Endodermal cell (in vitro differentiated cells): Measurements from ENCODE around the gene TBL1X. TPM values are rescaled to one million over a fixed set of nuclear protein-coding genes. Genes with fewer than 3 reads are reported as not detected.

ENCODE experiments used
- DNase-seq: peaks from one replicate; pipeline ENCODE4 v3.0.0-alpha.2; 2017
- H3K27ac ChIP-seq: 2 replicates; pipeline ENCODE4 v1.5.1; 2013; ENCODE audit warnings: mild to moderate bottlenecking, low read depth, low read length, moderate library complexity
- H3K27me3 ChIP-seq: 2 replicates; pipeline ENCODE4 v1.6.1; 2013; ENCODE audit warnings: mild to moderate bottlenecking, low read length, moderate library complexity; ENCODE audit not compliant: insufficient read depth, control insufficient read depth, poor library complexity, severe bottlenecking
- H3K36me3 ChIP-seq: 2 replicates; pipeline ENCODE4 v1.7.0; 2013; ENCODE audit warnings: mild to moderate bottlenecking, low read length, moderate library complexity; ENCODE audit not compliant: control insufficient read depth, insufficient read depth
- H3K4me1 ChIP-seq: one replicate; pipeline ENCODE4 v1.7.0; 2013; ENCODE audit warnings: low read length; ENCODE audit not compliant: control insufficient read depth, insufficient read depth
- H3K4me3 ChIP-seq: 2 replicates; pipeline ENCODE4 v1.5.1; 2013; ENCODE audit warnings: mild to moderate bottlenecking, low read length, moderate library complexity
- H3K9ac ChIP-seq: 2 replicates; pipeline ENCODE4 v1.6.1; 2013; ENCODE audit warnings: mild to moderate bottlenecking, low read length, moderate library complexity; ENCODE audit not compliant: poor library complexity, severe bottlenecking; ENCODE audit errors: extremely low read depth
- H3K9me3 ChIP-seq: 2 replicates; pipeline ENCODE4 v1.6.1; 2013; ENCODE audit warnings: mild to moderate bottlenecking, low read length, moderate library complexity; ENCODE audit not compliant: control insufficient read depth
- H3K27ac Mint-ChIP-seq: 2 replicates; pipeline ENCODE4 v1.8.0; 2020; ENCODE audit warnings: mixed read lengths
- H3K27me3 Mint-ChIP-seq: 2 replicates; pipeline ENCODE4 v1.8.0; 2021; ENCODE audit warnings: mild to moderate bottlenecking, mixed read lengths; ENCODE audit not compliant: insufficient read depth
- H3K36me3 Mint-ChIP-seq: 2 replicates; pipeline ENCODE4 v1.8.0; 2020; ENCODE audit warnings: low read depth, mixed read lengths
- H3K4me1 Mint-ChIP-seq: 2 replicates; pipeline ENCODE4 v1.8.0; 2020; ENCODE audit warnings: mixed read lengths
- H3K4me3 Mint-ChIP-seq: 2 replicates; pipeline ENCODE4 v1.8.0; 2020; ENCODE audit warnings: mild to moderate bottlenecking, moderate library complexity, mixed read lengths
- H3K9me3 Mint-ChIP-seq: 2 replicates; pipeline ENCODE4 v1.8.0; 2020; ENCODE audit warnings: mild to moderate bottlenecking, mixed read lengths
- WGBS, 2 experiments: methylation state at CpG; one replicate each; pipeline versions ENCODE4 v1.1.5 to v1.1.7; 2013; ENCODE audit warnings: missing lambda C conversion rate in 2 of 2, mixed read lengths in 1 of 2; ENCODE audit not compliant: insufficient coverage in 1 of 2, insufficient read length in 1 of 2; 5-methylcytosine and 5-hydroxymethylcytosine counted together
- total RNA-seq, 2 donors: library from RNA; stranded (reverse); fragmentation: NEBNext Ultra II Directional in 1 of 2; extraction: Animal tissue kit (Norgen Biotek cat#: 25700) in 1 of 2; gene quantifications; 2 replicates in 1 of 2; 3 replicates in 1 of 2; pipeline ENCODE4 v1.2.1, GENCODE V29; 2021
- TF ChIP-seq, protein P1 (sequence below): fragments of 200-600 bp; sonication (generic); conservative IDR thresholded peaks from 2 replicates; pipeline ENCODE4 v1.5.0; 2021; ENCODE audit warnings: antibody characterized with exemption, mild to moderate bottlenecking

Gene TBL1X
- total RNA-seq, 2 donors from 2014 or later = 19.1 to 24.1 TPM

DNA sequence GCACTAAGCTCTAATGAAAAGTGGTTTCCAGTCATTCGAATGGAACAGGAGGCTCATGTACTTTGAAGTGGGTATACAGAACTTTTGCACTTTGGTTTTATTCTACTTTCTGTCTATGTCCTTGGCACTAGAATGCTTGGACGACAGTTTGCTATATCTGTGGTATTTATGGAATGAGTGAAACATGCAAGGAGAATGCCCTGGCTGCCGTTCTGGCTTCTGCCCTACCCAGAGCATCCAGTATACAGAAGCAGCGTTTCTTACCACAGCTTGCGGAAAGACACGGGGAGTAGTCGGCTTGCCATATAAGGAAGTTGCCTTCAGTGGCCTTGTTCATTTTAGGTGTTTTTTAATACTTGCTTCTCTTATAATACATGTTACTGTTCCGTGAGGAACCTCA, 98.0 kb downstream of the TBL1X start:
- DNase-seq = no peak
- Histone ChIP-seq H3K4me3 (no peak overlapping the region), H3K36me3 (no peaks in the 10 kb centered on the region), H3K4me1 (no peaks in the 10 kb centered on the region), H3K9ac (no peak overlapping the region), H3K27me3 (no peaks in the 10 kb centered on the region), H3K9me3 (no peaks in the 10 kb centered on the region), H3K27ac (no peak overlapping the region)
- TF ChIP-seq, protein P1, sequence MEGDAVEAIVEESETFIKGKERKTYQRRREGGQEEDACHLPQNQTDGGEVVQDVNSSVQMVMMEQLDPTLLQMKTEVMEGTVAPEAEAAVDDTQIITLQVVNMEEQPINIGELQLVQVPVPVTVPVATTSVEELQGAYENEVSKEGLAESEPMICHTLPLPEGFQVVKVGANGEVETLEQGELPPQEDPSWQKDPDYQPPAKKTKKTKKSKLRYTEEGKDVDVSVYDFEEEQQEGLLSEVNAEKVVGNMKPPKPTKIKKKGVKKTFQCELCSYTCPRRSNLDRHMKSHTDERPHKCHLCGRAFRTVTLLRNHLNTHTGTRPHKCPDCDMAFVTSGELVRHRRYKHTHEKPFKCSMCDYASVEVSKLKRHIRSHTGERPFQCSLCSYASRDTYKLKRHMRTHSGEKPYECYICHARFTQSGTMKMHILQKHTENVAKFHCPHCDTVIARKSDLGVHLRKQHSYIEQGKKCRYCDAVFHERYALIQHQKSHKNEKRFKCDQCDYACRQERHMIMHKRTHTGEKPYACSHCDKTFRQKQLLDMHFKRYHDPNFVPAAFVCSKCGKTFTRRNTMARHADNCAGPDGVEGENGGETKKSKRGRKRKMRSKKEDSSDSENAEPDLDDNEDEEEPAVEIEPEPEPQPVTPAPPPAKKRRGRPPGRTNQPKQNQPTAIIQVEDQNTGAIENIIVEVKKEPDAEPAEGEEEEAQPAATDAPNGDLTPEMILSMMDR = no peak
- Mint-ChIP-seq H3K27me3 (no peaks in the 10 kb centered on the region), H3K27ac (no peak overlapping the region), H3K4me3 (no peak overlapping the region), H3K9me3 (peaks cover 62% of the 10 kb centered on the region), H3K4me1 (no peaks in the 10 kb centered on the region), H3K36me3 (peaks cover 4% of the 10 kb centered on the region)
- WGBS, 2 experiments = 99 to 100% methylated on average over 1 to 6 of the region's 8 CpGs

DNA sequence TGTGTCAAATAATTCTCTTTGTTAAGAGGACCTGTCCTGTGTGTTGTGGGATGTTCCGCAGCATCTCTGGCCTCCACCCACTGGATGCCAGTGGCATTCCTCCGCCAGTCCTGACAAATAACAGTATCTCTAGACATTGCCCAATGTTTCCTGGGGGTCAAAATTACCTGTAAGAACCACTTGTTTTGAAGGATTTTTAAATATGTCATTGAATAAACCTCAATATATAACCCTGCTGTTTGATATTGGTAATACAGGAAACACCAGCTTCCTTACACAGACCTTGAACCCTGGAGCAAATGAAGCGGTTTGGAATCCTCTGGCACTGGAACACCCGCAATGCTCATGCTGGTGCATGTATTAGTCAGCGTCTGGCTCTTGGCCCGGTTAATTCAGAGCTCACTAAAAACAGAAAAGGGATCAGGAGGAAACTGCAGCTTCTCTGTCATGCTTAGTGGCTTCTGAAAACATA, 101.3 kb downstream of the TBL1X start:
- TF ChIP-seq, protein P1 = no peak
- DNase-seq = no peak
- H3K4me3 ChIP-seq = no peak overlapping the region
- H3K9ac ChIP-seq = no peak overlapping the region
- WGBS, 2 experiments = 93% methylated on average over 6 of the region's 6 CpGs; no CpG with 5 or more reads in 1 of the 2 experiments
- H3K4me1 Mint-ChIP-seq = no peaks in the 10 kb centered on the region
- no peaks in the 10 kb centered on the region for H3K9me3 ChIP-seq
- peaks cover 46% of the 10 kb centered on the region for H3K9me3 Mint-ChIP-seq
- no peak overlapping the region for H3K4me3 Mint-ChIP-seq
- no peak overlapping the region for H3K27ac ChIP-seq
- no peaks in the 10 kb centered on the region for H3K27me3 ChIP-seq
- no peaks in the 10 kb centered on the region for H3K27me3 Mint-ChIP-seq
- H3K27ac Mint-ChIP-seq = no peak overlapping the region
- no peaks in the 10 kb centered on the region for H3K36me3 ChIP-seq
- no peaks in the 10 kb centered on the region for H3K4me1 ChIP-seq
- H3K36me3 Mint-ChIP-seq = peaks cover 4% of the 10 kb centered on the region

DNA sequence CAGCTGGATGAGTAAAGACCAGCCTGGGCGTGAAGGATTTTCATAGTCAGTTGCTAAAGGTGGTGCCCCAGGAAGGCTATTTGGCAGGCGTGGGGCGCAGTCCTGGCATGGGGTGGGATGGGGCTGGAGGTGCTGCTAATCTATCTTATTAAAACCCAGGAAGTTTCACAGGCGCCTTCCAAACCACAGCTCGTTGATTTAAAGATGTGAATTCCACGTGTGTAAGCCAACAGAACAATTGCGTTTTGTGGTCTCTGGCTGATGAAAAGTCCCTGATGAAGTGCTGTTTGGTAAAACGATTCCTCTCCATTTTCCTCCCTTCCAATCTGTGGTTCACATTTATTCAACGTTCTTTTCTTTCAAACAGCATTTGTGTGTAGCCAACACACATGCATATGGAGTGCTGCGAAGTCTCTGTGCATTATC, 105.0 kb downstream of the TBL1X start:
- H3K4me1 ChIP-seq = no peaks in the 10 kb centered on the region
- H3K36me3 ChIP-seq = no peaks in the 10 kb centered on the region
- no peak overlapping the region for H3K9ac ChIP-seq
- Mint-ChIP-seq H3K27me3 (no peaks in the 10 kb centered on the region), H3K9me3 (peaks cover 37% of the 10 kb centered on the region), H3K4me1 (peaks cover 6% of the 10 kb centered on the region), H3K36me3 (peaks cover 4% of the 10 kb centered on the region), H3K4me3 (no peak overlapping the region), H3K27ac (no peak overlapping the region)
- H3K27me3 ChIP-seq = no peaks in the 10 kb centered on the region
- H3K27ac ChIP-seq = no peak overlapping the region
- H3K9me3 ChIP-seq = no peaks in the 10 kb centered on the region
- DNase-seq = no peak
- WGBS, 2 experiments = 73 to 96% methylated on average over 3 to 10 of the region's 10 CpGs
- TF ChIP-seq, protein P1 = no peak
- H3K4me3 ChIP-seq = no peak overlapping the region
